A673 (cell line): Measurements from ENCODE around the gene CFAP97D2. TPM values are rescaled to one million over a fixed set of nuclear protein-coding genes. Genes with fewer than 3 reads are reported as not detected.

Source experiments
- BruUV-seq: library from RNA; stranded (reverse); fragments of 400-500 nt; replicated peaks from 2 replicates; lab custom pipeline; 2021; lab: Mats Ljungman, UMichigan
- CTCF ChIA-PET: fragments of 300-600 bp; sonication (Branson Sonifier 250); formaldehyde crosslinking; loops from one replicate; lab custom pipeline; 2022; ENCODE audit warnings: antibody characterized with exemption; lab: Charles Lee
- POLR2A ChIA-PET: fragments of 300-600 bp; sonication (Branson Sonifier 250); formaldehyde crosslinking; loops from one replicate; lab custom pipeline; 2022; ENCODE audit warnings: antibody characterized with exemption; ENCODE audit not compliant: low non-redundant PET; lab: Charles Lee
- DNase-seq: peaks from one replicate; pipeline ENCODE4 v3.0.0-alpha.2; 2015; ENCODE audit warnings: low spot score
- H3K27ac ChIP-seq: fragments of 200-600 bp; sonication (generic); 2 replicates; pipeline ENCODE4 v1.5.1; 2016; ENCODE audit warnings: mixed run types, low read depth, mild to moderate bottlenecking, mixed read lengths, antibody characterized with exemption, low read length; ENCODE audit not compliant: poor library complexity, severe bottlenecking
- H3K27me3 ChIP-seq: fragments of 200-600 bp; sonication (generic); replicated peaks from 2 replicates; pipeline ENCODE4 v1.6.1; 2017; ENCODE audit warnings: mixed run types, low read depth, mild to moderate bottlenecking, mixed read lengths, antibody characterized with exemption, low read length; ENCODE audit not compliant: insufficient read depth, poor library complexity
- H3K36me3 ChIP-seq: fragments of 200-600 bp; sonication (generic); 2 replicates; pipeline ENCODE4 v1.6.1; 2016; ENCODE audit warnings: mixed run types, mild to moderate bottlenecking, mixed read lengths, antibody characterized with exemption, low read length; ENCODE audit not compliant: insufficient read depth, poor library complexity, severe bottlenecking
- H3K4me1 ChIP-seq: fragments of 200-600 bp; sonication (generic); 2 replicates; pipeline ENCODE4 v1.6.1; 2017; ENCODE audit warnings: mixed run types, mild to moderate bottlenecking, mixed read lengths, antibody characterized with exemption, low read length; ENCODE audit not compliant: insufficient read depth, poor library complexity, severe bottlenecking
- H3K4me3 ChIP-seq: fragments of 200-600 bp; sonication (generic); 2 replicates; pipeline ENCODE4 v1.5.1; 2016; ENCODE audit warnings: low read depth, mixed run types, mild to moderate bottlenecking, mixed read lengths, low read length; ENCODE audit not compliant: poor library complexity, severe bottlenecking
- H3K9me3 ChIP-seq: fragments of 200-600 bp; sonication (generic); 2 replicates; pipeline ENCODE4 v1.6.1; 2016; ENCODE audit warnings: mixed run types, low read depth, mild to moderate bottlenecking, mixed read lengths, antibody characterized with exemption, low read length; ENCODE audit not compliant: poor library complexity, severe bottlenecking
- EZH2 ChIP-seq: fragments of 200-600 bp; sonication (generic); IDR thresholded peaks from 2 replicates; pipeline ENCODE4 v1.6.1; 2017; ENCODE audit warnings: borderline replicate concordance, low read depth, mild to moderate bottlenecking, mixed read lengths, antibody characterized with exemption, low read length; ENCODE audit not compliant: poor library complexity, severe bottlenecking
- intact Hi-C: fragments of 100-400 bp; cut with micrococcal nuclease; formaldehyde crosslinking; loops from one replicate; pipeline ENCODE4 v1.10.0; 2022; ENCODE audit not compliant: unreplicated experiment
- total RNA-seq: library from RNA; stranded (reverse); gene quantifications from 2 replicates; pipeline ENCODE4 v1.2.3, GENCODE V29; 2021
- TF ChIP-seq, protein P1 (sequence below): fragments of 300-800, 200-600 bp; sonication (generic); conservative IDR thresholded peaks from 2 replicates; pipeline ENCODE4 v1.5.1; 2017; ENCODE audit warnings: low read depth, mild to moderate bottlenecking, antibody characterized with exemption, low read length, moderate library complexity, mixed read lengths

The CFAP97D2 gene
- total RNA-seq, 1 experiment from 2014 or later, result not detected

DNA sequence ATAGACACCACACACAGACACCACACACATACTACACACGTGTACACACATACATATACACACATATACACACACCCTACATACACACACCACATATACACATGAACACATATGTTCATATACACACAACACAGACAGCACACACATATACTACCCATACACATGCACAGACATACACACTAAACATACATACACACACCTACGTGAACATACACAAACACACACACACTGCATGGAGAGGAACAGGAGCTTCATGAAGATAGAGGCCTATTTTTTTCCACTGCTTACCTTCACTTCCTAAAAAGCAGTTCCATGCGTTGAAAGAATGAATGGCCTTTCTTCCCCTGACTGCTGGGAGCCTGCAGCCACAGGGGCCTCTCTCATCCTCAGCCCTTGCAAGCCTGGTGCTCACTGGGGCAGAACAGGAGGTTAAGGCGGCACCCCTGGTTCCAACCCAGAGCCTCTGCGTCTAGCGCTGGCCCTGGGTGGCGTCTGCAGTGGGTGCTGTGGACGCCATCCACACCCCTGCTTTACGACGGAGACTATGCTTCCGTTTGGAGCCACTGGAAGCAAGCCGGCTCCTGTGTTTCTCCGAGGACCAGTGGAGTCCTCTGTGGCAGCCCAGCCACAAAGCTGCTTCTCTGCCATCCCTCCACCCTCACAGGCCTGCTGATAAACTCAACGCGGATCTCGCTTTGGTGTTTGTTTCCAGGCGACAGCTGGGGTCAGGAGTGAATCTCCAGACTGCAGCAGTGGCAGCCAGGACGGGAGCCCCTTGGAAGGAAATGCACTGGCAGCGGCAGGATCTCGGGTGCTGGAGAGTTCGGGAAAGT, 44.7 kb upstream of the CFAP97D2 start:
- POLR2A ChIA-PET, result no interaction called here

DNA sequence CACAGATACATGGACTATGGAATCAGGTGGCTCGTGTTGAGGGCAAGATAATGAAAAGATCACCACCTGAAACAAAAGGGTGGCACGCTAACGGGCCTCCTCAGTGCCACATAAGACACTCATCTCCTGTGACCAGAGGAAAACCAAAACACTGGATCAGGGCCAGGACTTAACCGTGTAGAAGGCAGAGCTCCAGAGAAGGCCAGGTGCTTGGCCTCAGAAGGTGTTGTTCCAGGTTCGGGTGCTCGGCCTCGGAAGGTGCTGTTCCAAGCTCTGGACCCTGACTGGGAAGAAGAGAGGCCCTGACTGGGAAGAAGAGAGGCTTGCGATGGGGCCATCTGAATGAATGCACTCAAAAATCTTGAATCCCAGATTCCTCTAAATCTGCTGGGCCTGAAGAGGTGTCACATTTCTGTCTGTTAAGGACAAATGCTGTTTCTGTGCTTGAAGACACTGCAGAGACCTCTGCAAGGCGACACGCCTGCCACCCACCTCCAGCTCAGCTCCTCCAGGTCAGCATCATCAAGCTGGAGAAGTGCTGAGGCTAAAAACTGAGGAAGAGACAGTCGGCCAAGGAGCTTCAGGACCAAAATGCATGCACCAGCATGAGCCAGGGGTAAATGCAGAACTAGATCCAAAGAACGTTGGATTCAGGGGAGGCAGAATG, 44.0 kb upstream of the CFAP97D2 start:
- intact Hi-C loops, result loop anchor here (5.0 kb wide), 1 partner anchor 92 kb away; no protein-coding TSS in a partner anchor
- ChIA-PET CTCF (no interaction called here), POLR2A (no interaction called here)
- Histone ChIP-seq H3K4me3 (no peak overlapping the region), H3K9me3 (no peaks in the 10 kb centered on the region), H3K27me3 (no peaks in the 10 kb centered on the region), H3K36me3 (no peaks in the 10 kb centered on the region), H3K27ac (no peak overlapping the region), H3K4me1 (peaks cover 8% of the 10 kb centered on the region)
- TF ChIP-seq, protein P1, sequence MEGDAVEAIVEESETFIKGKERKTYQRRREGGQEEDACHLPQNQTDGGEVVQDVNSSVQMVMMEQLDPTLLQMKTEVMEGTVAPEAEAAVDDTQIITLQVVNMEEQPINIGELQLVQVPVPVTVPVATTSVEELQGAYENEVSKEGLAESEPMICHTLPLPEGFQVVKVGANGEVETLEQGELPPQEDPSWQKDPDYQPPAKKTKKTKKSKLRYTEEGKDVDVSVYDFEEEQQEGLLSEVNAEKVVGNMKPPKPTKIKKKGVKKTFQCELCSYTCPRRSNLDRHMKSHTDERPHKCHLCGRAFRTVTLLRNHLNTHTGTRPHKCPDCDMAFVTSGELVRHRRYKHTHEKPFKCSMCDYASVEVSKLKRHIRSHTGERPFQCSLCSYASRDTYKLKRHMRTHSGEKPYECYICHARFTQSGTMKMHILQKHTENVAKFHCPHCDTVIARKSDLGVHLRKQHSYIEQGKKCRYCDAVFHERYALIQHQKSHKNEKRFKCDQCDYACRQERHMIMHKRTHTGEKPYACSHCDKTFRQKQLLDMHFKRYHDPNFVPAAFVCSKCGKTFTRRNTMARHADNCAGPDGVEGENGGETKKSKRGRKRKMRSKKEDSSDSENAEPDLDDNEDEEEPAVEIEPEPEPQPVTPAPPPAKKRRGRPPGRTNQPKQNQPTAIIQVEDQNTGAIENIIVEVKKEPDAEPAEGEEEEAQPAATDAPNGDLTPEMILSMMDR, result no peak
- no peak for TF ChIP-seq EZH2
- no peak for DNase-seq
- no TSS peak for BruUV-seq

More for the DNA sequence above, 44.7 kb upstream of the CFAP97D2 start:
- H3K27me3 ChIP-seq, result no peaks in the 10 kb centered on the region
- no peak overlapping the region for H3K27ac ChIP-seq
- intact Hi-C loops, result loop anchor here (5.0 kb wide), 1 partner anchor 93 kb away; no protein-coding TSS in a partner anchor
- H3K4me1 ChIP-seq, result peaks cover 15% of the 10 kb centered on the region
- no peaks in the 10 kb centered on the region for H3K36me3 ChIP-seq
- DNase-seq, result no peak
- CTCF ChIA-PET, result no interaction called here
- no peaks in the 10 kb centered on the region for H3K9me3 ChIP-seq
- no peak overlapping the region for H3K4me3 ChIP-seq
- no TSS peak for BruUV-seq
- TF ChIP-seq, protein P1, result no peak
- TF ChIP-seq EZH2, result no peak

- BruUV-seq, result no TSS peak
- no peaks in the 10 kb centered on the region for H3K9me3 ChIP-seq
- no peak for TF ChIP-seq EZH2
- no peak for DNase-seq
- no peak overlapping the region for H3K4me3 ChIP-seq
- ChIA-PET CTCF (no interaction called here), POLR2A (no interaction called here)
- intact Hi-C loops, result no loop called here
- H3K4me1 ChIP-seq, result peaks cover 5% of the 10 kb centered on the region
- no peak overlapping the region for H3K27ac ChIP-seq
- H3K36me3 ChIP-seq, result no peaks in the 10 kb centered on the region
- no peaks in the 10 kb centered on the region for H3K27me3 ChIP-seq
Observed at GRCh38 chr13:114135731-114136171, 43.3 kb upstream of the CFAP97D2 start.
